ENCODE results near the gene MESP2. TPM values are rescaled to one million over a fixed set of nuclear protein-coding genes. Genes with fewer than 3 reads are reported as not detected.

The MESP2 gene
- total and polyA plus RNA-seq, 2 experiments from 2014 or later: not detected

- Histone ChIP-seq H3K36me3 (ENCODE audit: low read depth) (no peaks in the 10 kb centered on the region), H3K4me2 (ENCODE audit: unreplicated experiment) (no peak overlapping the region), H3F3A (ENCODE audit: insufficient read depth) (no peaks in the 10 kb centered on the region), H3K9me3 (ENCODE audit: low read depth) (no peaks in the 10 kb centered on the region), H2AFZ (no peak overlapping the region), H3K79me2 (ENCODE audit: insufficient read depth) (no peaks in the 10 kb centered on the region), H3K27ac (no peak overlapping the region), H3K9me2 (ENCODE audit: insufficient read depth) (no peaks in the 10 kb centered on the region), H3K27me3 (replicated peaks; ENCODE audit: insufficient read depth) (peaks cover 11% of the 10 kb centered on the region; the same call in 1 of the 2 replicates), H3K4me3 (no peak overlapping the region), H4K20me1 (ENCODE audit: insufficient read depth) (no peaks in the 10 kb centered on the region), H3K9ac (no peak overlapping the region), H3K4me1 (ENCODE audit: insufficient read depth) (no peaks in the 10 kb centered on the region)
- DNase-seq: no peak
- TF ChIP-seq EZH2 (IDR thresholded peaks at IDR 0.05; ENCODE audit: insufficient read depth, poor library complexity, severe bottlenecking): no peak
- TF ChIP-seq EZH2phosphoT487 (IDR thresholded peaks at IDR 0.05; ENCODE audit: insufficient read depth, low read depth): no peak
- in situ Hi-C loops (cut with MboI): no loop called here
- WGBS, 2 experiments (ENCODE audit: low coverage in 1 of 2, low lambda C conversion rate in 2 of 2, missing lambda C conversion rate in 2 of 2): 54% methylated on average over 1 of the region's 1 CpG; no CpG with 5 or more reads in 1 of the 2 experiments
These were observed 30.4 kb upstream of the MESP2 start for GRCh38 chr15:89745768-89746167.

DNA sequence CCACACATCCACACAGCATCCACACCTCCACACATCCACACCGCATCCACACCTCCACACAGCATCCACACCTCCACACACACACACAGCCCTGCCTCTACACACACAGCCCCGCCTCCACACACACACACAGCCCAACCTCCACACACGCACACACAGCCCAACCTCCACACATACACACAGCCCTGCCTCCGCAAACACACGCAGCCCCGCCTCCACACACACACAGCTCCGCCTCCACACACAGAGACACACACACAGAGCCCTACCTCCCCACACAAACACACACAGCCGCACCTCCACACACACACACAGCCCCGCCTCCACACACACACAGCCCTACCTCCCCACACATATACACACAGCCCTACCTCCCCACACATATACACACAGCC is 29.7 kb upstream of the MESP2 start:
- no peak overlapping the region for H3K27ac ChIP-seq
- peaks cover 11% of the 10 kb centered on the region; the same call in 1 of the 2 replicates for H3K27me3 ChIP-seq (replicated peaks; ENCODE audit: insufficient read depth)
- H3K36me3 ChIP-seq (ENCODE audit: low read depth): no peaks in the 10 kb centered on the region
- H3K9me2 ChIP-seq (ENCODE audit: insufficient read depth): no peaks in the 10 kb centered on the region
- H3K79me2 ChIP-seq (ENCODE audit: insufficient read depth): no peaks in the 10 kb centered on the region
- in situ Hi-C loops (cut with MboI): no loop called here
- no peaks in the 10 kb centered on the region for H3F3A ChIP-seq (ENCODE audit: insufficient read depth)
- no peak overlapping the region for H3K9ac ChIP-seq
- DNase-seq: no peak
- H3K9me3 ChIP-seq (ENCODE audit: low read depth): no peaks in the 10 kb centered on the region
- no peak overlapping the region for H3K4me2 ChIP-seq (ENCODE audit: unreplicated experiment)
- TF ChIP-seq EZH2 (IDR thresholded peaks at IDR 0.05; ENCODE audit: insufficient read depth, poor library complexity, severe bottlenecking): no peak
- no peak for TF ChIP-seq EZH2phosphoT487 (IDR thresholded peaks at IDR 0.05; ENCODE audit: insufficient read depth, low read depth)
- H4K20me1 ChIP-seq (ENCODE audit: insufficient read depth): no peaks in the 10 kb centered on the region
- no peaks in the 10 kb centered on the region for H3K4me1 ChIP-seq (ENCODE audit: insufficient read depth)
- H3K4me3 ChIP-seq: no peak overlapping the region
- no peak overlapping the region for H2AFZ ChIP-seq
- WGBS, 2 experiments (ENCODE audit: low coverage in 1 of 2, low lambda C conversion rate in 2 of 2, missing lambda C conversion rate in 2 of 2): 66 to 70% methylated on average over 2 to 9 of the region's 9 CpGs

DNA sequence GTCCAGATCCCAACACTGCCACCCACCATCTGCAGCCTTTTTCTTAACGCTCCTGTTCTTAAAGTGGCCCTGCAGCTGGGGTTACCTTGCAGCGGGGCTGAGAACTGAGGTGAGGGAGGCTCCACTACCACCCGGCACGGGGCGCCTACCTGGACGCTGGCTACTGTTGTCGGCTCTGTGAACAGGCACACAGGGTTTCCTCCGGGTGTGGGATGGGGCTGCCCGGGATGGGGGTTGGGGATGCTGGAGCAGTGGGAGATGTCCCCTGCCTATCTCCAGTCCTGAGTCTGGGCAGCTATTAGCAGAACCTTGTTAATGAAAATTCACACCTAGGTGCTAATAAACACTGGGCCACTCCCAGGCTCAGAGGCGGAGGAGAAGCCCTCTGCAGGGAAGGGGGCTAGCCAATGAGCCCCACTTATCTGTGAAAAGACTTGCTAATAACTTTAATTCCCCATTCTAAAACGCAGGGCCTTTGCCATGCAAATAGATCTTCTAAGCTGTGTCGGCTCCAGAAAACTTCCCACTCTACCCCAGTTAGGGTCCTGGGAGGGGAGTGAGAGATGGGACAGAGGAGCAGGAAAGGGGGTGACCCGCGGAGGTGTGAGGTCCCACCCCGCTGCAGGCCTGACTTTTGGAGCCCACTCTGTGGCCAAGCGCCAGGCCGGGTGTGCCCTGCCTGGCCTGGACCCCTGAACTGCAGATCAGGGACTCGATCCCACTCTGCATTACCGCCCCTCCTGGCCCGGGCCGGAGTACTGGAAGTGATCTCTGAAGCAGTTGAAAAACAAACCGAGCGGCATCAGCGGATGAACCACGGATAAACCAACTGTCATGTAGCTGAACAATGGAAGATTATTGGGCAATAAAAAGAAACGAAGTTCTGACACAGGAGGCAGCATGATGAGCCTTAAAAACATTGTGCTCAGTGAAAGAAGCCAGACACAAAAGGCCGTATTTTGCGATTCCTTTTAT is 28.1 kb upstream of the MESP2 start:
- no peaks in the 10 kb centered on the region for H3F3A ChIP-seq (ENCODE audit: insufficient read depth)
- H3K9me3 ChIP-seq (ENCODE audit: low read depth): no peaks in the 10 kb centered on the region
- WGBS, 2 experiments (ENCODE audit: low coverage in 1 of 2, low lambda C conversion rate in 2 of 2, missing lambda C conversion rate in 2 of 2): 56 to 57% methylated on average over 28 of the region's 28 CpGs
- H3K79me2 ChIP-seq (ENCODE audit: insufficient read depth): no peaks in the 10 kb centered on the region
- H3K4me3 ChIP-seq: no peak overlapping the region
- no peaks in the 10 kb centered on the region for H4K20me1 ChIP-seq (ENCODE audit: insufficient read depth)
- no peak overlapping the region for H3K4me2 ChIP-seq (ENCODE audit: unreplicated experiment)
- no peaks in the 10 kb centered on the region for H3K9me2 ChIP-seq (ENCODE audit: insufficient read depth)
- in situ Hi-C loops (cut with MboI): no loop called here
- TF ChIP-seq EZH2 (IDR thresholded peaks at IDR 0.05; ENCODE audit: insufficient read depth, poor library complexity, severe bottlenecking): no peak
- TF ChIP-seq EZH2phosphoT487 (IDR thresholded peaks at IDR 0.05; ENCODE audit: insufficient read depth, low read depth): no peak
- no peaks in the 10 kb centered on the region for H3K4me1 ChIP-seq (ENCODE audit: insufficient read depth)
- no peaks in the 10 kb centered on the region for H3K36me3 ChIP-seq (ENCODE audit: low read depth)
- H3K9ac ChIP-seq: no peak overlapping the region
- no peak overlapping the region for H2AFZ ChIP-seq
- no peak overlapping the region for H3K27ac ChIP-seq
- no peak for DNase-seq
- H3K27me3 ChIP-seq (replicated peaks; ENCODE audit: insufficient read depth): peaks cover 11% of the 10 kb centered on the region; the same call in 1 of the 2 replicates

- Histone ChIP-seq H3F3A (ENCODE audit: insufficient read depth) (no peaks in the 10 kb centered on the region), H3K9me3 (ENCODE audit: low read depth) (no peaks in the 10 kb centered on the region), H3K9me2 (ENCODE audit: insufficient read depth) (no peaks in the 10 kb centered on the region), H3K79me2 (ENCODE audit: insufficient read depth) (no peaks in the 10 kb centered on the region), H3K4me3 (no peak overlapping the region), H3K27me3 (replicated peaks; ENCODE audit: insufficient read depth) (peaks cover 11% of the 10 kb centered on the region; the same call in 1 of the 2 replicates), H3K9ac (no peak overlapping the region), H3K27ac (no peak overlapping the region), H3K36me3 (ENCODE audit: low read depth) (no peaks in the 10 kb centered on the region), H3K4me2 (ENCODE audit: unreplicated experiment) (no peak overlapping the region), H4K20me1 (ENCODE audit: insufficient read depth) (no peaks in the 10 kb centered on the region), H3K4me1 (ENCODE audit: insufficient read depth) (no peaks in the 10 kb centered on the region), H2AFZ (no peak overlapping the region)
- in situ Hi-C loops (cut with MboI): no loop called here
- 82 to 88% methylated on average over 7 of the region's 7 CpGs for WGBS, 2 experiments (ENCODE audit: low coverage in 1 of 2, low lambda C conversion rate in 2 of 2, missing lambda C conversion rate in 2 of 2)
- TF ChIP-seq EZH2 (IDR thresholded peaks at IDR 0.05; ENCODE audit: insufficient read depth, poor library complexity, severe bottlenecking) (no peak), EZH2phosphoT487 (IDR thresholded peaks at IDR 0.05; ENCODE audit: insufficient read depth, low read depth) (no peak)
- no peak for DNase-seq
These were observed 27.1 kb upstream of the MESP2 start for GRCh38 chr15:89749054-89749453.

Data from GM23248 (cell line).